ENCODE data around the gene FSCN2. TPM values are rescaled to one million over a fixed set of nuclear protein-coding genes. Genes with fewer than 3 reads are reported as not detected.

FSCN2 gene
- total and polyA plus RNA-seq, 9 donors, result 0.13 to 6.4 (median 3.0) TPM

- Histone ChIP-seq H3K27me3 (no peaks in the 10 kb centered on the region), H3K9me3 (no peaks in the 10 kb centered on the region), H3K4me3 (no peak overlapping the region), H3K36me3 (no peaks in the 10 kb centered on the region), H3K4me1 (ENCODE audit: insufficient read depth) (no peaks in the 10 kb centered on the region), H3K27ac (no peak overlapping the region)
- intact Hi-C loops (cut with DNase I), result loop anchor here in 2 of 4 donors (10.0 kb wide), 2 partner anchors 65 to 85 kb away; no protein-coding TSS in a partner anchor
- no peak for DNase-seq
- 56 to 58% (median 57%) methylated on average over 14 of the region's 14 CpGs for WGBS, 3 donors
- TF ChIP-seq POLR2A (IDR thresholded peaks at IDR 0.05), result no peak
- no peak for TF ChIP-seq CTCF (IDR thresholded peaks at IDR 0.05)
- no peak for TF ChIP-seq EP300 (IDR thresholded peaks at IDR 0.05)
Observed at GRCh38 chr17:81489998-81490992, 37.9 kb upstream of the FSCN2 start.

- Histone ChIP-seq H3K9me3 (no peaks in the 10 kb centered on the region), H3K36me3 (no peaks in the 10 kb centered on the region), H3K27me3 (no peaks in the 10 kb centered on the region), H3K27ac (no peak overlapping the region), H3K4me1 (ENCODE audit: insufficient read depth) (no peaks in the 10 kb centered on the region), H3K4me3 (no peak overlapping the region)
- WGBS, 3 donors, result 32 to 51% (median 32%) methylated on average over 5 of the region's 5 CpGs
- no peak for TF ChIP-seq CTCF (IDR thresholded peaks at IDR 0.05)
- no peak for TF ChIP-seq POLR2A (IDR thresholded peaks at IDR 0.05)
- TF ChIP-seq EP300 (IDR thresholded peaks at IDR 0.05), result no peak
- intact Hi-C loops (cut with DNase I), result no loop called here
- DNase-seq, result no peak
Observed at GRCh38 chr17:81491181-81491581, 37.0 kb upstream of the FSCN2 start.

- no peak overlapping the region for H3K4me3 ChIP-seq
- DNase-seq, result no peak
- WGBS, 3 donors, result 8 to 18% (median 14%) methylated on average over 5 of the region's 5 CpGs
- intact Hi-C loops (cut with DNase I), result no loop called here
- H3K27me3 ChIP-seq, result no peaks in the 10 kb centered on the region
- H3K36me3 ChIP-seq, result no peaks in the 10 kb centered on the region
- no peaks in the 10 kb centered on the region for H3K9me3 ChIP-seq
- H3K27ac ChIP-seq, result no peak overlapping the region
- H3K4me1 ChIP-seq (ENCODE audit: insufficient read depth), result no peaks in the 10 kb centered on the region
- TF ChIP-seq POLR2A (IDR thresholded peaks at IDR 0.05) (no peak), CTCF (IDR thresholded peaks at IDR 0.05) (no peak), EP300 (IDR thresholded peaks at IDR 0.05) (no peak)
Observed at GRCh38 chr17:81491761-81492160, 36.4 kb upstream of the FSCN2 start.

GRCh38 chr17:81492202-81492601 is 36.0 kb upstream of the FSCN2 start:
- 54 to 56% (median 54%) methylated on average over 18 of the region's 18 CpGs for WGBS, 3 donors

More at GRCh38 chr17:81492202-81492601, 36.0 kb upstream of the FSCN2 start:
- no peak overlapping the region for H3K4me3 ChIP-seq
- no peaks in the 10 kb centered on the region for H3K36me3 ChIP-seq
- no peak for DNase-seq
- H3K4me1 ChIP-seq (ENCODE audit: insufficient read depth), result no peaks in the 10 kb centered on the region
- H3K27ac ChIP-seq, result no peak overlapping the region
- no peaks in the 10 kb centered on the region for H3K27me3 ChIP-seq
- intact Hi-C loops (cut with DNase I), result no loop called here
- H3K9me3 ChIP-seq, result no peaks in the 10 kb centered on the region
- no peak for TF ChIP-seq CTCF (IDR thresholded peaks at IDR 0.05)
- no peak for TF ChIP-seq POLR2A (IDR thresholded peaks at IDR 0.05)
- no peak for TF ChIP-seq EP300 (IDR thresholded peaks at IDR 0.05)
